AG04450 (cell line): ENCODE data around the gene CHMP4A. TPM values are rescaled to one million over a fixed set of nuclear protein-coding genes. Genes with fewer than 3 reads are reported as not detected.

Source experiments
- CTCF ChIA-PET: fragments of 300-600, 350-600 bp; formaldehyde crosslinking; extraction: SDS; loops from one replicate; lab custom pipeline; 2022; ENCODE audit warnings: antibody characterized with exemption, inconsistent platforms; lab: Charles Lee
- POLR2A ChIA-PET: fragments of 350-600 bp; formaldehyde crosslinking; extraction: SDS; loops from one replicate; lab custom pipeline; 2021; ENCODE audit warnings: antibody characterized with exemption, inconsistent platforms; lab: Yijun Ruan, JAX
- DNase-seq: peaks from one replicate; pipeline ENCODE4 v3.0.0-alpha.2; 2011; ENCODE audit warnings: low read depth, low spot score
- H3K27ac ChIP-seq: one replicate; pipeline ENCODE4 v1.5.1; 2012; ENCODE audit warnings: low read depth, low read length, control low read depth
- H3K27me3 ChIP-seq: one replicate; pipeline ENCODE4 v1.6.0; 2012; ENCODE audit warnings: low read length; ENCODE audit not compliant: control insufficient read depth, insufficient read depth
- H3K4me3 ChIP-seq: 2 replicates; pipeline ENCODE4 v1.5.1; 2011; ENCODE audit warnings: mild to moderate bottlenecking, low read depth, low read length, control low read depth
- H3K9me3 ChIP-seq: 2 replicates; pipeline ENCODE4 v1.5.1; 2012; ENCODE audit warnings: low read length; ENCODE audit not compliant: control insufficient read depth, insufficient read depth
- CTCF ChIP-seq: IDR thresholded peaks from 2 replicates; pipeline ENCODE4 v1.5.1; 2011; ENCODE audit warnings: low read depth, low read length, control low read depth, inconsistent platforms
- polyA plus RNA-seq: library from polyadenylated mRNA; depleted of rRNA; stranded (reverse); fragments of >200 nt; gene quantifications from 2 replicates; pipeline ENCODE4 v1.2.3, GENCODE V29; 2011; rRNA removed
- small RNA-seq: library from RNA; depleted of rRNA; stranded (forward); fragments of <200 nt; gene quantifications from one replicate; pipeline ENCODE3, GENCODE V24; 2012; ENCODE audit warnings: low read depth; ENCODE audit not compliant: insufficient read length

CHMP4A gene
- polyA plus RNA-seq, 1 experiment = 55.7 TPM

- Histone ChIP-seq H3K27ac (no peak overlapping the region), H3K9me3 (no peaks in the 10 kb centered on the region), H3K4me3 (peak overlapping the region; percentile 94), H3K27me3 (no peaks in the 10 kb centered on the region)
- ChIA-PET CTCF (interaction anchor here (0.9 to 3.5 kb wide), 11 partner anchors 9 to 134 kb away, joined by 3 to 54 read pairs (median 16); partner anchors contain the start of genes DCAF11, NRL, PSME2 and RNF31), POLR2A (interaction anchor here (0.9 to 2.1 kb wide), 3 partner anchors 13 to 21 kb away, joined by 7 to 12 read pairs (median 9); partner anchors contain the start of genes EMC9 and RNF31)
- TF ChIP-seq CTCF = no peak
- DNase-seq = no peak
Observed at GRCh38 chr14:24162093-24162492, 51.2 kb downstream of the CHMP4A start.

- ChIA-PET POLR2A (interaction anchor here (0.6 to 2.1 kb wide), 10 partner anchors 11 to 52 kb away, joined by 3 to 12 read pairs (median 4); partner anchors contain the start of genes CHMP4A, DCAF11, EMC9 and NRL), CTCF (interaction anchor here (0.5 to 3.5 kb wide), 39 partner anchors 10 to 1185 kb away, joined by 3 to 54 read pairs (median 5); partner anchors contain the start of genes CHMP4A, CIDEB, DCAF11 and EMC9)
- Histone ChIP-seq H3K27ac (peak within 1 kb of the TSS; percentile 61), H3K9me3 (no peaks in the 10 kb centered on the region), H3K4me3 (peak within 1 kb of the TSS; percentile 94), H3K27me3 (no peaks in the 10 kb centered on the region)
- TF ChIP-seq CTCF = peak; percentile 89
- peak; percentile 85 for DNase-seq
Observed at GRCh38 chr14:24160850-24161804, 52.2 kb downstream of the CHMP4A start, which contains the start of gene IRF9. IRF9 (plus strand) TSS chr14:24161265; CDS start chr14:24162145, 880 bp downstream.

- TF ChIP-seq CTCF = no peak
- Histone ChIP-seq H3K27ac (peak overlapping the region; percentile 61), H3K27me3 (no peaks in the 10 kb centered on the region), H3K4me3 (no peak overlapping the region), H3K9me3 (no peaks in the 10 kb centered on the region)
- DNase-seq = no peak
- ChIA-PET POLR2A (interaction anchor here (0.8 to 2.1 kb wide), 7 partner anchors 12 to 53 kb away, joined by 3 to 12 read pairs (median 4); partner anchors contain the start of genes CHMP4A, DCAF11, NRL and PSME1), CTCF (interaction anchor here (0.6 to 3.5 kb wide), 21 partner anchors 10 to 140 kb away, joined by 3 to 54 read pairs (median 9); partner anchors contain the start of genes CHMP4A, DCAF11, IPO4 and NRL)
Observed at GRCh38 chr14:24160499-24160849, 52.8 kb downstream of the CHMP4A start.

- TF ChIP-seq CTCF = no peak
- Histone ChIP-seq H3K9me3 (no peaks in the 10 kb centered on the region), H3K27me3 (no peaks in the 10 kb centered on the region), H3K27ac (peak overlapping the region; percentile 61), H3K4me3 (no peak overlapping the region)
- DNase-seq = no peak
- CTCF ChIA-PET = interaction anchor here (0.6 to 3.5 kb wide), 12 partner anchors 9 to 136 kb away, joined by 3 to 54 read pairs (median 10); partner anchors contain the start of genes CHMP4A, IPO4, PSME1 and PSME2
- POLR2A ChIA-PET = interaction anchor here (1.3 to 2.1 kb wide), 3 partner anchors 13 to 54 kb away, joined by 5 to 12 read pairs (median 6); partner anchors contain the start of genes CHMP4A, PSME1 and RNF31
Observed at GRCh38 chr14:24159777-24160498, 53.4 kb downstream of the CHMP4A start.

Small RNA genes within 50 kb of the gene (small RNA-seq; reads per million reads assigned to genes)
- gene AL136295.4 (not detected), gene CHMP4A (not detected), gene IPO4 (not detected), gene IRF9 (not detected), gene MDP1 (not detected)

Other genes starting within 250 kb of the CHMP4A start
- gene DHRS4L2, start 224.6 kb downstream of the CHMP4A start, polyA plus RNA-seq = 14.8 and 17.5 TPM in 2 replicates
- 0.02 TPM in 1 of 2 replicates, not detected in the other for gene CARMIL3, start 161.5 kb downstream of the CHMP4A start, polyA plus RNA-seq
- gene CPNE6, start 141.9 kb downstream of the CHMP4A start, polyA plus RNA-seq = not detected in 2 replicates
- gene PCK2, start 119.2 kb downstream of the CHMP4A start, polyA plus RNA-seq = 47.0 and 59.9 TPM in 2 replicates
- gene DCAF11, start 98.7 kb downstream of the CHMP4A start, polyA plus RNA-seq = 29.7 and 32.5 TPM in 2 replicates
- gene NRL, start 98.5 kb downstream of the CHMP4A start, polyA plus RNA-seq = 0.41 and 0.46 TPM in 2 replicates
- 0.07 TPM in 1 of 2 replicates, not detected in the other for gene FITM1, start 82.8 kb downstream of the CHMP4A start, polyA plus RNA-seq
- gene PSME1, start 77.3 kb downstream of the CHMP4A start, polyA plus RNA-seq = 80.0 and 94.9 TPM in 2 replicates
- gene EMC9, start 71.9 kb downstream of the CHMP4A start, polyA plus RNA-seq = 4.4 and 6.3 TPM in 2 replicates
- gene PSME2, start 66.9 kb downstream of the CHMP4A start, polyA plus RNA-seq = 191 and 208 TPM in 2 replicates
- gene RNF31, start 66.0 kb downstream of the CHMP4A start, polyA plus RNA-seq = 7.4 and 14.4 TPM in 2 replicates
- gene IRF9, start 52.2 kb downstream of the CHMP4A start, polyA plus RNA-seq = 48.4 and 55.1 TPM in 2 replicates
- 1.5 and 2.5 TPM in 2 replicates for gene REC8, start 41.4 kb downstream of the CHMP4A start, polyA plus RNA-seq
- 15.2 and 20.9 TPM in 2 replicates for gene IPO4, start 24.7 kb downstream of the CHMP4A start, polyA plus RNA-seq
- 41.7 and 44.9 TPM in 2 replicates for gene TM9SF1, start 18.0 kb downstream of the CHMP4A start, polyA plus RNA-seq
- gene TSSK4, start 7.8 kb downstream of the CHMP4A start, polyA plus RNA-seq = not detected in 2 replicates
- 14.9 and 16.1 TPM in 2 replicates for gene MDP1, start 2.6 kb upstream of the CHMP4A start, polyA plus RNA-seq
- 335 and 363 TPM in 2 replicates for gene NEDD8, start 18.9 kb upstream of the CHMP4A start, polyA plus RNA-seq
- 89.2 and 95.6 TPM in 2 replicates for gene GMPR2, start 19.4 kb upstream of the CHMP4A start, polyA plus RNA-seq
- gene TINF2, start 29.1 kb upstream of the CHMP4A start, polyA plus RNA-seq = 38.2 and 38.4 TPM in 2 replicates
- gene TGM1, start 49.7 kb upstream of the CHMP4A start, polyA plus RNA-seq = 0.97 and 1.4 TPM in 2 replicates
- gene RABGGTA, start 58.1 kb upstream of the CHMP4A start, polyA plus RNA-seq = 17.9 and 24.7 TPM in 2 replicates
- gene DHRS1, start 86.3 kb upstream of the CHMP4A start, polyA plus RNA-seq = 33.8 and 36.6 TPM in 2 replicates
- 12.0 and 13.7 TPM in 2 replicates for gene NOP9, start 86.4 kb upstream of the CHMP4A start, polyA plus RNA-seq
- 0.31 and 0.48 TPM in 2 replicates for gene CIDEB, start 94.5 kb upstream of the CHMP4A start, polyA plus RNA-seq
- 0.91 and 0.93 TPM in 2 replicates for gene LTB4R2, start 96.7 kb upstream of the CHMP4A start, polyA plus RNA-seq
- gene LTB4R, start 98.0 kb upstream of the CHMP4A start, polyA plus RNA-seq = 0.98 and 1.2 TPM in 2 replicates
- gene ADCY4, start 121.6 kb upstream of the CHMP4A start, polyA plus RNA-seq = 0.04 TPM in 1 of 2 replicates, not detected in the other
- gene RIPK3, start 126.5 kb upstream of the CHMP4A start, polyA plus RNA-seq = 0.09 TPM in 1 of 2 replicates, not detected in the other
- 35.7 and 42.0 TPM in 2 replicates for gene NFATC4, start 154.7 kb upstream of the CHMP4A start, polyA plus RNA-seq
- gene NYNRIN, start 185.5 kb upstream of the CHMP4A start, polyA plus RNA-seq = 10.4 and 10.5 TPM in 2 replicates
- 1.8 and 2.3 TPM in 2 replicates for gene CBLN3, start 216.2 kb upstream of the CHMP4A start, polyA plus RNA-seq
- 16.8 and 17.6 TPM in 2 replicates for gene KHNYN, start 216.5 kb upstream of the CHMP4A start, polyA plus RNA-seq
- gene SDR39U1, start 229.3 kb upstream of the CHMP4A start, polyA plus RNA-seq = 22.9 and 24.9 TPM in 2 replicates